Liver (tissue), 9 donors: ENCODE data around the gene KRTAP5-1. TPM values are rescaled to one million over a fixed set of nuclear protein-coding genes. Genes with fewer than 3 reads are reported as not detected.

Source experiments
- DNase-seq: peaks from one replicate; pipeline ENCODE4 v3.0.0-alpha.2; 2017; ENCODE audit warnings: low spot score
- H3K27ac ChIP-seq, 2 donors: one replicate each; pipeline ENCODE4 v1.7.0; 2013; ENCODE audit warnings: inconsistent platforms in 2 of 2, low read length in 2 of 2, control low read depth in 1 of 2, low read depth in 1 of 2, mild to moderate bottlenecking in 1 of 2
- H3K27me3 ChIP-seq, 4 donors: one replicate each; pipeline versions ENCODE4 v1.6.1 to v1.7.0; 2013; ENCODE audit warnings: low read length in 3 of 4, inconsistent platforms in 1 of 4, mild to moderate bottlenecking in 1 of 4, moderate library complexity in 1 of 4; ENCODE audit not compliant: control insufficient read depth in 4 of 4, insufficient read depth in 4 of 4
- H3K36me3 ChIP-seq, 4 donors: one replicate each; pipeline versions ENCODE4 v1.6.1 to v1.7.0; 2013; ENCODE audit warnings: low read length in 3 of 4, mild to moderate bottlenecking in 3 of 4, low read depth in 1 of 4, moderate library complexity in 1 of 4; ENCODE audit not compliant: control insufficient read depth in 4 of 4, insufficient read depth in 3 of 4
- H3K4me1 ChIP-seq, 4 donors: one replicate each; pipeline versions ENCODE4 v1.6.1 to v1.7.0; 2013; ENCODE audit warnings: low read length in 3 of 4, mild to moderate bottlenecking in 3 of 4, moderate library complexity in 1 of 4; ENCODE audit not compliant: control insufficient read depth in 4 of 4, insufficient read depth in 4 of 4
- H3K4me3 ChIP-seq, 3 donors: one replicate each; pipeline versions ENCODE4 v1.6.1 to v1.7.0; 2013; ENCODE audit warnings: low read length in 3 of 3, control low read depth in 1 of 3, low read depth in 1 of 3, mild to moderate bottlenecking in 1 of 3
- H3K9ac ChIP-seq, 2 donors: one replicate each; pipeline ENCODE4 v1.7.0; 2013; ENCODE audit warnings: low read length in 2 of 2, mild to moderate bottlenecking in 2 of 2, moderate library complexity in 2 of 2, control low read depth in 1 of 2, low read depth in 1 of 2
- H3K9me3 ChIP-seq, 4 donors: one replicate each; pipeline versions ENCODE4 v1.6.1 to v1.7.0; 2013; ENCODE audit warnings: low read length in 3 of 4; ENCODE audit not compliant: control insufficient read depth in 4 of 4
- EGR1 ChIP-seq, 2 donors: IDR thresholded peaks; 2 replicates each; pipeline ENCODE4 v1.6.1; 2016 to 2018; ENCODE audit warnings: antibody characterized with exemption in 2 of 2, low read depth in 2 of 2
- FOXA1 ChIP-seq: IDR thresholded peaks from 2 replicates; pipeline ENCODE4 v1.6.1; 2016; ENCODE audit warnings: antibody characterized with exemption
- FOXA2 ChIP-seq: IDR thresholded peaks from 2 replicates; pipeline ENCODE4 v1.6.1; 2016; ENCODE audit warnings: antibody characterized with exemption
- GABPA ChIP-seq, 2 donors: IDR thresholded peaks in 1 of 2; conservative IDR thresholded peaks in 1 of 2; 2 replicates each; pipeline ENCODE4 v1.6.1; 2016; ENCODE audit warnings: antibody characterized with exemption in 2 of 2, mild to moderate bottlenecking in 1 of 2, moderate library complexity in 1 of 2
- HNF4G ChIP-seq: IDR thresholded peaks from 2 replicates; pipeline ENCODE4 v1.6.1; 2016; ENCODE audit warnings: antibody characterized with exemption
- JUND ChIP-seq, 2 donors: IDR thresholded peaks; 2 replicates each; pipeline ENCODE4 v1.6.1; 2016; ENCODE audit warnings: antibody characterized with exemption in 2 of 2
- MAX ChIP-seq: IDR thresholded peaks from 2 replicates; pipeline ENCODE4 v1.6.1; 2016; ENCODE audit warnings: antibody characterized with exemption
- NR2F2 ChIP-seq: IDR thresholded peaks from 2 replicates; pipeline ENCODE4 v1.6.1; 2016; ENCODE audit warnings: antibody characterized with exemption
- RXRA ChIP-seq, 2 donors: IDR thresholded peaks; 2 replicates each; pipeline ENCODE4 v1.6.1; 2017 to 2018; ENCODE audit warnings: antibody characterized with exemption in 2 of 2, mild to moderate bottlenecking in 1 of 2
- SP1 ChIP-seq: IDR thresholded peaks from 2 replicates; pipeline ENCODE4 v1.6.1; 2018; ENCODE audit warnings: antibody characterized with exemption, mild to moderate bottlenecking
- TAF1 ChIP-seq: conservative IDR thresholded peaks from 2 replicates; pipeline ENCODE4 v1.6.1; 2016; ENCODE audit warnings: antibody characterized with exemption, mild to moderate bottlenecking
- WGBS: extraction: QIAGEN DNeasy Blood & Tissue Kit; methylation state at CpG from one replicate; pipeline ENCODE4 v1.1.7; 2013; 5-methylcytosine and 5-hydroxymethylcytosine counted together
- polyA plus RNA-seq, 2 donors: library from polyadenylated mRNA; stranded (reverse) in 1 of 2; unstranded in 1 of 2; fragments of 200-250 nt in 1 of 2; fragments of >200 nt in 1 of 2; fragmentation: Nextera tagmentation in 1 of 2; extraction: Ambion mirVana in 1 of 2; gene quantifications; one replicate each; pipeline versions ENCODE4 v1.2.1 to v1.2.3, GENCODE V29; 2013 to 2015
- total RNA-seq, 2 donors: library from RNA; depleted of rRNA; stranded (reverse); fragments of >200 nt; gene quantifications; one replicate each; pipeline ENCODE4 v1.2.3, GENCODE V29; 2014
- TF ChIP-seq, protein P1 (sequence below): fragments of 150-350 bp; IDR thresholded peaks from 2 replicates; pipeline ENCODE4 v1.5.1; 2017; ENCODE audit warnings: improper control_type of control experiment, low read depth, low read length; ENCODE audit not compliant: missing input control
- TF ChIP-seq, protein P2 (sequence below): IDR thresholded peaks from 2 replicates; pipeline ENCODE4 v1.6.1; 2016; ENCODE audit warnings: antibody characterized with exemption
- TF ChIP-seq, protein P3 (sequence below): IDR thresholded peaks from 2 replicates; pipeline ENCODE4 v1.6.1; 2016; ENCODE audit warnings: antibody characterized with exemption
- donor health status: healthy.
- donor health status: healthy.
- donor health status: healthy.
- donor health status: healthy.
- donor health status: healthy.

KRTAP5-1 gene
- total and polyA plus RNA-seq, 4 donors, result not detected

DNA sequence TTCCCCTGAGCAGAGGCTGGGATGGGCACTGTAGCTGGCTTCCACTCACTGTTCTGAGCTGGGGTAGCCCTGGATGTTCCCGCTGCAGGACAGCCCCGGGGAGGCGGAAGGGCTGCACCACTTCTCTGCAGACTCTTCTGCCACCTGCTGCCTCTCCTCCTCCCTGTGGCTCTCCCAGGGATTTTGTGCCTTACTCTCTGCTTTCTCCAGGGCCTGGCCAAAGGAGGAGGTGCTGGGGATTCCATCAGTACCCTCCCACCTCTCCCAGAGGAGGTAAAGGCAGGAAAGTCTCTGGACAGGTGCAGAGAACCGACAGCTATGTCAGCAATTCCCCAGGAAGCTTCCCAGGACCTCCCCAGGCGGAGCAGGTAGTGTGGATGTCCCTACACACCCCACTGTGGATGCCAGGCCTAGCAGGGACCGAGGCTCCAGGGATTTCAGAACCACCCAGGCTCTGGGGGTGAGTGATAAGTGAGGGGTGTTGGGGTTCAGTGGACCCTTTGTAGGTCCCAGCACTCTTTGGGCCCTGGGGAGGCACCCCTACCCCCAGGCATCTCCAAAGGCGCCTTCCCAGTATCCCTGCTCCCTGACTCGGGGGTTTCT lies 24.3 kb downstream of the KRTAP5-1 start:
- H3K36me3 ChIP-seq, result no peaks in the 10 kb centered on the region

DNA sequence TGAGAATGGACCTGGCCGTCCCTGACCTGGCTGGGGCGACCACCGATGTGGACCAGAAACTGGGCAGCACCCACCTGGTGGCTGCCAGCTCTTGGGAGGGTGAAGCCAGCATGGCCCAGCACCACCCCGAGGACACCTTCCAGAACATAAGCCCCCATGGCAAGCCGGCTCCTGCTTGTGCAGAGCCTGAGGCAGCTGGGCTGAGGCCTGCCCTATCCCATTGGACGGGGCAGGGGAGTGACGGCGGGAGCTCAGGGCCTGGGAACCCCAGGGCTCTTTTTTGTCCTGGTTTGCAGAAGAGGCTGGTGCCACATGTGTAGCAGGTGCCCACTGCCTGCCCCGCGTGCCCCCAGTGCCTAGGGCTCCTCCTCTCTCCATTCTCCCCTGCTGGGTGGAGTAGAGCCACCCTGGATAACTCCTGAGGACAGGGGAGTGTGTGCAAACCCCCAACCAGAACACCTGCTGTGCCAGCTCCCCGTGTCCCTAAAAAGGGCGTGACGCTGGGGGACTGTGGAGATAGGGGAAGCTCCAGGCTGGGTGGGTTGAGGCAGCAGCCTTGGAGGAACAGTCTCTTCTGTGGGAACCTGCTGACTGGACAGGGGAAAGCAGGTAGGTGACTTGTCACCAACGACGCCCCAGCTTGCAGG lies 25.0 kb downstream of the KRTAP5-1 start:
- no peaks in the 10 kb centered on the region for H3K36me3 ChIP-seq
- peak overlapping the region; percentile 32 to 53 for H3K9ac ChIP-seq
- H3K27ac ChIP-seq, result peak overlapping the region; percentile 33 to 84
- WGBS, result 89% methylated on average over 15 of the region's 15 CpGs
- no peaks in the 10 kb centered on the region for H3K9me3 ChIP-seq
- no peaks in the 10 kb centered on the region for H3K27me3 ChIP-seq
- H3K4me1 ChIP-seq, result peaks cover 3 to 23% (median 14%) of the 10 kb centered on the region in 4 donors
- no peak for DNase-seq
- H3K4me3 ChIP-seq, result no peak overlapping the region
- TF ChIP-seq JUND (IDR thresholded peaks at IDR 0.05), result no peak
- TF ChIP-seq EGR1 (IDR thresholded peaks at IDR 0.05; ENCODE audit: low read depth in 2 of 2), result no peak
- no peak for TF ChIP-seq FOXA2
- TF ChIP-seq, protein P1, sequence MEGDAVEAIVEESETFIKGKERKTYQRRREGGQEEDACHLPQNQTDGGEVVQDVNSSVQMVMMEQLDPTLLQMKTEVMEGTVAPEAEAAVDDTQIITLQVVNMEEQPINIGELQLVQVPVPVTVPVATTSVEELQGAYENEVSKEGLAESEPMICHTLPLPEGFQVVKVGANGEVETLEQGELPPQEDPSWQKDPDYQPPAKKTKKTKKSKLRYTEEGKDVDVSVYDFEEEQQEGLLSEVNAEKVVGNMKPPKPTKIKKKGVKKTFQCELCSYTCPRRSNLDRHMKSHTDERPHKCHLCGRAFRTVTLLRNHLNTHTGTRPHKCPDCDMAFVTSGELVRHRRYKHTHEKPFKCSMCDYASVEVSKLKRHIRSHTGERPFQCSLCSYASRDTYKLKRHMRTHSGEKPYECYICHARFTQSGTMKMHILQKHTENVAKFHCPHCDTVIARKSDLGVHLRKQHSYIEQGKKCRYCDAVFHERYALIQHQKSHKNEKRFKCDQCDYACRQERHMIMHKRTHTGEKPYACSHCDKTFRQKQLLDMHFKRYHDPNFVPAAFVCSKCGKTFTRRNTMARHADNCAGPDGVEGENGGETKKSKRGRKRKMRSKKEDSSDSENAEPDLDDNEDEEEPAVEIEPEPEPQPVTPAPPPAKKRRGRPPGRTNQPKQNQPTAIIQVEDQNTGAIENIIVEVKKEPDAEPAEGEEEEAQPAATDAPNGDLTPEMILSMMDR, result no peak
- no peak for TF ChIP-seq MAX
- TF ChIP-seq, protein P2, sequence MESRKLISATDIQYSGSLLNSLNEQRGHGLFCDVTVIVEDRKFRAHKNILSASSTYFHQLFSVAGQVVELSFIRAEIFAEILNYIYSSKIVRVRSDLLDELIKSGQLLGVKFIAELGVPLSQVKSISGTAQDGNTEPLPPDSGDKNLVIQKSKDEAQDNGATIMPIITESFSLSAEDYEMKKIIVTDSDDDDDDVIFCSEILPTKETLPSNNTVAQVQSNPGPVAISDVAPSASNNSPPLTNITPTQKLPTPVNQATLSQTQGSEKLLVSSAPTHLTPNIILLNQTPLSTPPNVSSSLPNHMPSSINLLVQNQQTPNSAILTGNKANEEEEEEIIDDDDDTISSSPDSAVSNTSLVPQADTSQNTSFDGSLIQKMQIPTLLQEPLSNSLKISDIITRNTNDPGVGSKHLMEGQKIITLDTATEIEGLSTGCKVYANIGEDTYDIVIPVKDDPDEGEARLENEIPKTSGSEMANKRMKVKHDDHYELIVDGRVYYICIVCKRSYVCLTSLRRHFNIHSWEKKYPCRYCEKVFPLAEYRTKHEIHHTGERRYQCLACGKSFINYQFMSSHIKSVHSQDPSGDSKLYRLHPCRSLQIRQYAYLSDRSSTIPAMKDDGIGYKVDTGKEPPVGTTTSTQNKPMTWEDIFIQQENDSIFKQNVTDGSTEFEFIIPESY, result no peak
- no peak for TF ChIP-seq NR2F2
- TF ChIP-seq TAF1, result no peak
- no peak for TF ChIP-seq FOXA1
- TF ChIP-seq SP1, result no peak
- no peak for TF ChIP-seq HNF4G
- no peak for TF ChIP-seq RXRA (IDR thresholded peaks at IDR 0.05)
- no peak for TF ChIP-seq GABPA (IDR thresholded peaks at IDR 0.05 in 1 of 2, conservative IDR thresholded peaks at IDR 0.05 in 1 of 2)

More for the DNA sequence above, 24.3 kb downstream of the KRTAP5-1 start:
- Histone ChIP-seq H3K9me3 (no peaks in the 10 kb centered on the region), H3K27me3 (no peaks in the 10 kb centered on the region), H3K4me3 (no peak overlapping the region), H3K4me1 (peaks cover 3 to 23% (median 14%) of the 10 kb centered on the region in 4 donors), H3K9ac (no peak overlapping the region), H3K27ac (no peak overlapping the region)
- TF ChIP-seq TAF1 (no peak), JUND (IDR thresholded peaks at IDR 0.05) (no peak), HNF4G (no peak), RXRA (IDR thresholded peaks at IDR 0.05) (no peak), EGR1 (IDR thresholded peaks at IDR 0.05; ENCODE audit: low read depth in 2 of 2) (no peak), FOXA1 (no peak)
- TF ChIP-seq, protein P1, result no peak
- TF ChIP-seq, protein P3, sequence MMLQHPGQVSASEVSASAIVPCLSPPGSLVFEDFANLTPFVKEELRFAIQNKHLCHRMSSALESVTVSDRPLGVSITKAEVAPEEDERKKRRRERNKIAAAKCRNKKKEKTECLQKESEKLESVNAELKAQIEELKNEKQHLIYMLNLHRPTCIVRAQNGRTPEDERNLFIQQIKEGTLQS, result no peak
- WGBS, result 89% methylated on average over 8 of the region's 8 CpGs
- no peak for DNase-seq
